Measurements from ENCODE around the gene FAM111A. TPM values are rescaled to one million over a fixed set of nuclear protein-coding genes. Genes with fewer than 3 reads are reported as not detected.

FAM111A gene
- total RNA-seq, 2 experiments from 2014 or later, result 154 to 167 TPM

DNA sequence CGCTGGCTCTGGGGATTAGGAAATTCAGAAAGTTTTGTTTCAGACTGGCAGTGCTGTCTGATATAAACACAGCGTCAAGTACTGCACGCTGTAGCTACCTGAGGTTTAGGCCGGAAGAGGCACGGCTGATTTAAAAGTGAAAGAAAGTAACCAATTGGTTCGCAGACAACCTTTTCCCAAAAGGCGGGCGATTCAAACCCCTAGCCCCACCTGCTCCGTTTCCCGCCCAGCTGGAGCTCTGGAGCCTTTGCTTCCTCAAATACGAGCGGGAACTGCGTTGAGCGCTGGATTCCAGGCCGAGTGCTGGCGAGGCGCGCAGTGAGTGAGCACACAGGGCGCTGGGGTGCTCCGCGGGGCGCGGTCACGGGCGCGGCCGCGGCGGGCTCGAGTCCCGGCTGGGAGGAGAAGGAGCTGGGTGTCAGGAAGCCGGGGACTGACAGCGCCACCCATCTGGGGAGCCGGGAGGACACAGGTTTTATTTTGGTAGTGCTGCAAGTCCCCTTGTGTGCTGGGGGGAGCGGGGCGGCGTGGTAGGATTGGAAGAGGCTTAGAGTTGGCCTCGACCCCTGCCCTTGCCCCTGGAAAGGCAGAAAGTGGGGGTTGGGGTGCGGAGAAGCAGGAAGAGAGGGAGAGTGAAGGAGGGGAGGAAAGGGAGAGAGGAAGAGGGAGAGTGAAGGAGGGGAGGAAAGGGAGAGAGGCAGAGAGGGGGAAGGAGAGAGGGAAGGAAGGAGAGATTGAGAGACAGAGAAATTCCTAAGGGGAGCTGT lies 2.1 kb downstream of the FAM111A start:
- CTCF ChIA-PET, result interaction anchor here (0.9 to 9.1 kb wide), 15 partner anchors 9 to 577 kb away, joined by 3 to 178 read pairs (median 4); partner anchors contain the start of genes DTX4, FAM111B and PATL1
- Mint-ChIP-seq H3K9me3 (ENCODE audit: insufficient read depth) (no peaks in the 10 kb centered on the region), H3K27me3 (ENCODE audit: low read depth) (no peaks in the 10 kb centered on the region), H3K36me3 (ENCODE audit: low read depth) (peaks cover 67% of the 10 kb centered on the region), H3K27ac (peak overlapping the region; percentile 97), H3K4me3 (peak overlapping the region; percentile 97), H3K4me1 (ENCODE audit: low read depth) (peaks cover 71% of the 10 kb centered on the region)
- ATAC-seq (peak; percentile 59), DNase-seq (peak; percentile 89)
- POLR2A ChIA-PET, result interaction anchor here (0.7 to 2.4 kb wide), 10 partner anchors 8 to 577 kb away, joined by 3 to 27 read pairs (median 3); partner anchors contain the start of gene FAM111B

DNA sequence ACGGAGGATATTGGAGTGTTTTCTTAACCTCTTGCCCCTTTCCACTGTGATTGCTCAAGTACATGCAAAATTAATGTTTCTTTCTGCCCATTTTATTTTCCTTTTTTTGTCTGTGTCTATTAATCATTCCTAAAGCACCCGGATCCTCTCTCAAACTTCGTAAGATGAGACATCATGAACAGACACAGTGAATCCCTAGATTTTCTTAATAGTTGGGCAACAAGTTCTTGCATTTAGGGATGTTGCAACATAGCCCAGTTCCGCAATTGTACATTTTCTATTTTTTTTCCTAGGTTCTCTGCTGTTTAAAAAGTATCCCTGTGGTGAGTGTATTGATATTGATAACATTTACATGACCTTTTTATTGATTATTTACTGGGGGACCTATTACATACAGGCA lies 2.9 kb downstream of the FAM111A start:
- peaks cover 77% of the 10 kb centered on the region for H3K4me1 Mint-ChIP-seq (ENCODE audit: low read depth)
- H3K9me3 Mint-ChIP-seq (ENCODE audit: insufficient read depth), result no peaks in the 10 kb centered on the region
- no peaks in the 10 kb centered on the region for H3K27me3 Mint-ChIP-seq (ENCODE audit: low read depth)
- no peak for DNase-seq
- peaks cover 73% of the 10 kb centered on the region for H3K36me3 Mint-ChIP-seq (ENCODE audit: low read depth)
- ChIA-PET CTCF (interaction anchor here (1.4 to 9.1 kb wide), 7 partner anchors 10 to 92 kb away, joined by 3 to 178 read pairs (median 9); partner anchors contain the start of gene DTX4), POLR2A (interaction anchor here (1.0 to 2.4 kb wide), 2 partner anchors 39 to 577 kb away, joined by 3 to 27 read pairs; partner anchors contain the start of gene FAM111B)
- peak overlapping the region; percentile 97 for H3K4me3 Mint-ChIP-seq
- ATAC-seq, result no peak
- peak overlapping the region; percentile 97 for H3K27ac Mint-ChIP-seq

GRCh38 chr11:59151761-59152160 lies 9.1 kb downstream of the FAM111A start:
- ChIA-PET POLR2A (interaction anchor here (1.0 to 1.6 kb wide), 2 partner anchors 9 to 574 kb away, joined by 3 to 4 read pairs; partner anchors contain the start of gene FAM111A), CTCF (interaction anchor here (1.2 to 2.9 kb wide), 5 partner anchors 9 to 54 kb away, joined by 4 to 14 read pairs (median 5); partner anchors contain the start of genes DTX4 and FAM111A)
- no peak for ATAC-seq

GRCh38 chr11:59152312-59152951 lies 9.8 kb downstream of the FAM111A start:
- Mint-ChIP-seq H3K27ac (no peak overlapping the region), H3K9me3 (ENCODE audit: insufficient read depth) (no peaks in the 10 kb centered on the region), H3K36me3 (ENCODE audit: low read depth) (peaks cover 68% of the 10 kb centered on the region), H3K4me3 (no peak overlapping the region), H3K27me3 (ENCODE audit: low read depth) (no peaks in the 10 kb centered on the region), H3K4me1 (ENCODE audit: low read depth) (peaks cover 52% of the 10 kb centered on the region)
- ATAC-seq (peak; percentile 42), DNase-seq (no peak)
- ChIA-PET POLR2A (interaction anchor here (1.0 to 1.6 kb wide), 3 partner anchors 8 to 575 kb away, joined by 3 to 4 read pairs (median 3); partner anchors contain the start of gene FAM111A), CTCF (interaction anchor here (1.0 to 2.9 kb wide), 4 partner anchors 12 to 45 kb away, joined by 3 to 14 read pairs (median 4); partner anchors contain the start of genes DTX4 and FAM111B)

More at GRCh38 chr11:59151761-59152160, 9.1 kb downstream of the FAM111A start:
- peaks cover 75% of the 10 kb centered on the region for H3K36me3 Mint-ChIP-seq (ENCODE audit: low read depth)
- H3K27ac Mint-ChIP-seq, result peak overlapping the region; percentile 11
- H3K9me3 Mint-ChIP-seq (ENCODE audit: insufficient read depth), result no peaks in the 10 kb centered on the region
- no peaks in the 10 kb centered on the region for H3K27me3 Mint-ChIP-seq (ENCODE audit: low read depth)
- peaks cover 59% of the 10 kb centered on the region for H3K4me1 Mint-ChIP-seq (ENCODE audit: low read depth)
- no peak for DNase-seq
- no peak overlapping the region for H3K4me3 Mint-ChIP-seq

DNA sequence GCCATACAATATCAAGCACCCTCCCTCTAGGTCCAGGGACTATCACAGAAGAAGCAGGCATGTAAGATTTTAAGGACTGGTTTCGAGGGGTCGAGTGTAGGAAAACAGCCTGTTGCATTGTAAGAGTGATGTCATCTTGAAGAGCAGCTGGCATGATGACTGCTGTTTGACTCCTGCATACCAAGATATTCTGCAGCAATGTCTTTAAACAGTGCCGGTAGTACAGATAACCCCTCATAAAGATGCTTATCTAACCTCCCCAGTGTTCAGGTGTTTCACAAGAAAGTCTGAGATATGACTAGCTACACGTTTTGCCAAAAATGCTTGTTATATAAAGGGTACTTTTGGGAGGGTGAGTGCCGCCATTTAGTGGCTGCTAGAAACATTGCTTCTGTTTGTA lies 12.0 kb downstream of the FAM111A start:
- peaks cover 38% of the 10 kb centered on the region for H3K4me1 Mint-ChIP-seq (ENCODE audit: low read depth)
- ChIA-PET CTCF (interaction anchor here (0.6 to 2.4 kb wide), 5 partner anchors 10 to 1677 kb away, joined by 3 to 8 read pairs (median 3); partner anchors contain the start of gene DTX4), POLR2A (interaction anchor here (0.8 kb wide), 1 partner anchor 10 kb away, joined by 4 read pairs; no protein-coding TSS in a partner anchor)
- no peaks in the 10 kb centered on the region for H3K27me3 Mint-ChIP-seq (ENCODE audit: low read depth)
- H3K36me3 Mint-ChIP-seq (ENCODE audit: low read depth), result peaks cover 48% of the 10 kb centered on the region
- no peak for DNase-seq
- no peak for ATAC-seq
- H3K27ac Mint-ChIP-seq, result no peak overlapping the region
- H3K4me3 Mint-ChIP-seq, result no peak overlapping the region
- no peaks in the 10 kb centered on the region for H3K9me3 Mint-ChIP-seq (ENCODE audit: insufficient read depth)

DNA sequence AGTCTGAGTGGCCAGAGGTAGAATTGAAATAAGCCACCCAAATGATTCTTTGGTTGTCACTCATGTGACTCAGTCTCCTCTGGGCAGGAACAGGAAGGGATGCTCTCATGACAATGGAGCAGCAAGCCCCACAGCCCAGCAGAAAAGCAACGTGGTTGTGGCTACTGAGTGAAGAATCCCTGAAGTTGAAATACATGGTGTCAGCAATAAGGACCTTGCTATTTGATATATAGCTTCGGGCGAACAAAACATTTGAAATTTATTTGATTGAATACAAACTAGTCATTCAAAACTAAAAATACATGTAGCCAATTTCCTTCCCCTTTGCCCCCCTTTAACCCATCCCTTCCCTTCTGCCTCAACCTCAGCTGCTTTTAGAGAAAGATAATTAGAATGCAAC lies 14.8 kb downstream of the FAM111A start:
- Mint-ChIP-seq H3K36me3 (ENCODE audit: low read depth) (peaks cover 22% of the 10 kb centered on the region), H3K4me1 (ENCODE audit: low read depth) (peaks cover 17% of the 10 kb centered on the region), H3K9me3 (ENCODE audit: insufficient read depth) (no peaks in the 10 kb centered on the region), H3K4me3 (no peak overlapping the region), H3K27me3 (ENCODE audit: low read depth) (peaks cover 12% of the 10 kb centered on the region), H3K27ac (no peak overlapping the region)
- CTCF ChIA-PET, result interaction anchor here (0.9 to 3.7 kb wide), 17 partner anchors 9 to 504 kb away, joined by 3 to 178 read pairs (median 7); partner anchors contain the start of genes DTX4 and FAM111A
- POLR2A ChIA-PET, result interaction anchor here (1.8 kb wide), 1 partner anchor 13 kb away, joined by 12 read pairs; no protein-coding TSS in a partner anchor
- no peak for DNase-seq
- no peak for ATAC-seq

DNA sequence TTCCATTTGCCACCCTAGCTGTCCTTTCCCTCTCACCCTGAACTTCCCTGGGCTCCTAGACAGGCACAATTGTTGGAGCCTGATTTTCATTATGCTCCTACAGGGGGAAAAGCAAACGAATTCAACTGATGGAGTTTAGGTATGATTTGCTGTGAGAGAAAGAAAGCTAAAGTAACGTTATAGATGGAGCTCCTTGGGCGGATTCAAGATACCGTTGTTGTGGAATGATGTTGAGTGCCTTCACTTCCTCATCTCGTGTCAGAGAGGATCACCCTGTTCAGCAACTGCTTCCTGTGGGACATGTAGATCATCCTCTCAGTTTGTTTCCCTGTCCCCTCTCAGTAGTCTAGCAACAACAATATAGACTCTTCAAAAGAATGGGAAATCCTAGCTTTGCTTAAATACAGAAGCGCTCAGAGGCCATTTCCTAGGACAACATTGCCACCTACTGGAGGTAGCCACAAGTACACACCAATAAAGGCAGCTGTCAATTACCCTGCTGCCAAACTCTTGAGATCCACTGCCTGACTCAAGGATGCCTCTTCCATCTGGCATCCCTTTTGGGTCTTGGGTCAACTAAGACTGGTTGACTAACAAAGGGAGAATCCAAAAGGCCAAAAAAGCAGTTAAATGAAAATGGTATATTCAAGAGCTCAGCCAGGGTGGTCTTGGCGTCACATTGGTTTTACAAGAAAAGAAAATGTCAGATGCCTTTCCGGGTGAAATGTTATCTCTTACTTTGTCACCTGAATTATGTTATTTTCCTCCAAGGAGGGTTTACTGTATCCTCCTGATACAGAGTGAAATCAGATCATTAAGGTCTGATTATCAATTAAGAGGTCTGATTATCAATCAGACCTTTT lies 15.8 kb downstream of the FAM111A start:
- DNase-seq (peak; percentile 76), ATAC-seq (peak; percentile 95)
- peaks cover 15% of the 10 kb centered on the region for H3K27me3 Mint-ChIP-seq (ENCODE audit: low read depth)
- peak overlapping the region; percentile 18 for H3K27ac Mint-ChIP-seq
- POLR2A ChIA-PET, result interaction anchor here (0.9 to 1.8 kb wide), 3 partner anchors 14 to 23 kb away, joined by 3 to 13 read pairs (median 12); partner anchors contain the start of gene FAM111A
- H3K9me3 Mint-ChIP-seq (ENCODE audit: insufficient read depth), result no peaks in the 10 kb centered on the region
- no peak overlapping the region for H3K4me3 Mint-ChIP-seq
- H3K4me1 Mint-ChIP-seq (ENCODE audit: low read depth), result peaks cover 8% of the 10 kb centered on the region
- peaks cover 12% of the 10 kb centered on the region for H3K36me3 Mint-ChIP-seq (ENCODE audit: low read depth)
- CTCF ChIA-PET, result interaction anchor here (0.8 to 3.7 kb wide), 45 partner anchors 8 to 530 kb away, joined by 3 to 178 read pairs (median 4); partner anchors contain the start of genes DTX4, FAM111A and FAM111B

GRCh38 chr11:59164028-59164427 lies 21.4 kb downstream of the FAM111A start:
- H3K9me3 Mint-ChIP-seq (ENCODE audit: insufficient read depth), result no peaks in the 10 kb centered on the region
- CTCF ChIA-PET, result interaction anchor here (0.7 to 3.9 kb wide), 7 partner anchors 7 to 370 kb away, joined by 3 to 18 read pairs (median 3); partner anchors contain the start of gene DTX4
- peaks cover 28% of the 10 kb centered on the region for H3K27me3 Mint-ChIP-seq (ENCODE audit: low read depth)
- no peak overlapping the region for H3K4me3 Mint-ChIP-seq
- DNase-seq (no peak), ATAC-seq (no peak)
- POLR2A ChIA-PET, result no interaction called here
- H3K27ac Mint-ChIP-seq, result no peak overlapping the region
- H3K36me3 Mint-ChIP-seq (ENCODE audit: low read depth), result no peaks in the 10 kb centered on the region
- H3K4me1 Mint-ChIP-seq (ENCODE audit: low read depth), result peaks cover 3% of the 10 kb centered on the region

DNA sequence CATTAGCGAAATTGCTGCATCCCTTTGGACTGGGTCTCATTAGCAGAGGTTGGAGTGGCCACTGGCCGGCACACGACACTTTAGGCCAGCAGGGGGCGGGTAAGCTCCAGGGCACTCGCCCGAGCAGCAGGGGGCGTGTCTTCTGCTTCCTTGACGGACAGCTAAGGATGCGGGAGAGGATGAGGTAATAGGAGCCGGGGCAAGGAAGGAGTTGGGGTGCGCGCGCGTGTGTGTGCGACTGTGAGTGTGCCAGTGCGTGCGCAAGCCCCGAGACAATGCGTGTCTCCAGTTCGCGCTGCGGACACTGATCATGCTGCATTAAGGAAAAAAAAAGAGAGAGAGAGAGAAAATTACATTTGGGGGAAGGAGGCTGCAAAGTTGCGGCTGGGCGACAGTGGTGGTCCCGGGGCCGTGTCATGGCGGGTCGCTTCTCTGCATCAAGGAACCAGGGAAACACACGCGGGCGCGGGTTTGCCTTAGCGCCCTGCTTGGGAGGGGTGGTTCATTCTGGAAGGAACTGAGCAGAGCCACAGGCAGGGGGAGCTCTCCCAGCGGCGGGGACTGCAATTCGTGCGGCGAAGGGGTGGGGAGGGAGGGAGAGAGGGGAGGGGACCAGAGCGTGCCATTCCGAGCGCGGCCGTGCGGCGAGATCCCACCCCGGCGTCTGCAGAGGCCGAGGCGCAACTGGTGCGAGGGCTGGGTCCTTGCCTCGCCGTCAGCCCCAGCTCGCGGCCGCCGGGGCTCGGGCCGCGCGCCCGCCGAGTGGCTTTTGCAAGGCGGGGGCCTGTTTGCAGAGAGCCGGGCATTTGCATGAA lies 29.1 kb downstream of the FAM111A start, which contains the start of gene DTX4:
TSS of gene DTX4 (plus strand) at position 625 of the 815 bp plus-strand sequence. CDS start 464 bp downstream, outside the sequence.
- Mint-ChIP-seq H3K27me3 (ENCODE audit: low read depth) (peaks cover 27% of the 10 kb centered on the region), H3K4me3 (peak within 1 kb of the TSS; percentile 64), H3K36me3 (ENCODE audit: low read depth) (no peaks in the 10 kb centered on the region), H3K27ac (no peak within 1 kb of the TSS), H3K9me3 (ENCODE audit: insufficient read depth) (no peaks in the 10 kb centered on the region), H3K4me1 (ENCODE audit: low read depth) (peaks cover 7% of the 10 kb centered on the region)
- ATAC-seq (peak; percentile 88), DNase-seq (peak; percentile 93)
- POLR2A ChIA-PET, result interaction anchor here (0.6 kb wide), 2 partner anchors 15 to 29 kb away, joined by 3 read pairs; partner anchors contain the start of gene FAM111A
- CTCF ChIA-PET, result interaction anchor here (0.6 to 9.7 kb wide), 40 partner anchors 10 to 1131 kb away, joined by 3 to 113 read pairs (median 5); partner anchors contain the start of genes FAM111A, OR5A2 and PATL1
